Right atrium auricular region (tissue), 2 donors: ENCODE measurements around the gene PACSIN2. TPM values are rescaled to one million over a fixed set of nuclear protein-coding genes. Genes with fewer than 3 reads are reported as not detected.

ENCODE experiments used
- DNase-seq: peaks from one replicate; pipeline ENCODE4 v3.0.0-alpha.2; 2019; ENCODE audit warnings: low spot score
- H3K27ac ChIP-seq, 2 donors: fragments of 200-600 bp; sonication (generic); 1 replicate in 1 of 2; 2 replicates in 1 of 2; pipeline ENCODE4 v1.5.1; 2016 to 2019
- H3K27me3 ChIP-seq, 2 donors: fragments of 200-600 bp; sonication (generic); one replicate each; pipeline versions ENCODE4 v1.5.1 to v1.6.0; 2017 to 2019
- H3K36me3 ChIP-seq: fragments of 200-600 bp; sonication (generic); one replicate; pipeline ENCODE4 v1.5.1; 2016
- H3K4me1 ChIP-seq, 2 donors: fragments of 200-600 bp; sonication (generic); one replicate each; pipeline versions ENCODE4 v1.5.1 to v1.6.0; 2017 to 2019
- H3K4me3 ChIP-seq, 2 donors: fragments of 200-600 bp; sonication (generic); 1 replicate in 1 of 2; 2 replicates in 1 of 2; pipeline ENCODE4 v1.5.1; 2017 to 2019; ENCODE audit warnings: mild to moderate bottlenecking in 1 of 2, moderate library complexity in 1 of 2
- H3K9me3 ChIP-seq, 2 donors: fragments of 200-600 bp; sonication (generic); one replicate each; pipeline ENCODE4 v1.5.1; 2019
- total RNA-seq, 2 donors: library from RNA; depleted of rRNA; stranded (reverse); fragments of >200 nt; gene quantifications; one replicate each; pipeline ENCODE4 v1.1.0, GENCODE V29; 2016
- TF ChIP-seq, protein P1 (sequence below), 2 donors: fragments of 200-600 bp; sonication (generic); IDR thresholded peaks; one replicate each; pipeline ENCODE4 v1.5.1; 2019; ENCODE audit warnings: antibody characterized with exemption in 2 of 2

Gene PACSIN2
- total RNA-seq, 2 donors from 2014 or later, result 66.3 to 89.8 TPM

DNA sequence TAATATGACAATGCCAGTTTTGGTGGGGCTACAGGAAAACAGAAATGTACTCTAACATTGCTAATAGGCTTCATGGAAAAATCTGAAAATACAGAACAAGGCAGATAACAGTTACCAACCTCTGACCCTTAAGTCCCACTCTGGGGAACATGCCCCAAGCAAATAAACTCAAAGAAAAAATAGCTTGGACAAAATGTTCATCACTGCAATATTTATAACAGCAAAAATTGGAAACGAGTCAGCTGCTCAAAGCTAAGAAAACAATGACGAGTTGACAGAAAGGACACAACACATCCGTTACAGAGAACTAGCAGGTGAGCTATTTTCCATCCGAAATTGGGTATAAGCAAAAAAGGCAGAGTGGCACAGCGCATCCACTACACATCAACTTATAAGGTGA lies 70.5 kb downstream of the PACSIN2 start:
- TF ChIP-seq, protein P1, sequence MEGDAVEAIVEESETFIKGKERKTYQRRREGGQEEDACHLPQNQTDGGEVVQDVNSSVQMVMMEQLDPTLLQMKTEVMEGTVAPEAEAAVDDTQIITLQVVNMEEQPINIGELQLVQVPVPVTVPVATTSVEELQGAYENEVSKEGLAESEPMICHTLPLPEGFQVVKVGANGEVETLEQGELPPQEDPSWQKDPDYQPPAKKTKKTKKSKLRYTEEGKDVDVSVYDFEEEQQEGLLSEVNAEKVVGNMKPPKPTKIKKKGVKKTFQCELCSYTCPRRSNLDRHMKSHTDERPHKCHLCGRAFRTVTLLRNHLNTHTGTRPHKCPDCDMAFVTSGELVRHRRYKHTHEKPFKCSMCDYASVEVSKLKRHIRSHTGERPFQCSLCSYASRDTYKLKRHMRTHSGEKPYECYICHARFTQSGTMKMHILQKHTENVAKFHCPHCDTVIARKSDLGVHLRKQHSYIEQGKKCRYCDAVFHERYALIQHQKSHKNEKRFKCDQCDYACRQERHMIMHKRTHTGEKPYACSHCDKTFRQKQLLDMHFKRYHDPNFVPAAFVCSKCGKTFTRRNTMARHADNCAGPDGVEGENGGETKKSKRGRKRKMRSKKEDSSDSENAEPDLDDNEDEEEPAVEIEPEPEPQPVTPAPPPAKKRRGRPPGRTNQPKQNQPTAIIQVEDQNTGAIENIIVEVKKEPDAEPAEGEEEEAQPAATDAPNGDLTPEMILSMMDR (IDR thresholded peaks at IDR 0.05), result no peak
- Histone ChIP-seq H3K36me3 (no peaks in the 10 kb centered on the region), H3K27me3 (no peaks in the 10 kb centered on the region), H3K4me3 (no peak overlapping the region), H3K4me1 (peaks cover 0 to 91% of the 10 kb centered on the region in 2 donors), H3K27ac (peak overlapping the region; percentile 62 to 68), H3K9me3 (no peaks in the 10 kb centered on the region)
- no peak for DNase-seq

DNA sequence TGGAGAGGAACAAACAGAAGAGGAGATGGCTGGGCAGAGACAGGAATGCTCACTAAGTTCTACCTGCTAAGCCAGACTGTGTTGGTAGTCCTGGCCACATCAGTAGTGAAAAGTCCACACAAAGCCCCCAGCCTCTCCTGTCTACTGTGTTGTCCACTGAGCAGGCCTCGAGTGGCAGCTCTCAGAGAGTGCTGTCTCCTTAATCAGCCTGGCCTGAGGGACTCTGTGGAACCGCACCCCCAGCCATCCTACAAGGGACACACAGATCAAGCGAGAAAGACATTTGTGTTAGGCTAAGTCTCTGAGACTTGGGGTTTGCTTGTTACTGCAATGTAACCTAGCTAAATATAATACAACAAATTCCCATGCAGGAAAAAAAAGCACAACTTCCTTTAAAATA lies 71.0 kb downstream of the PACSIN2 start:
- Histone ChIP-seq H3K9me3 (no peaks in the 10 kb centered on the region), H3K4me1 (peaks cover 0 to 91% of the 10 kb centered on the region in 2 donors), H3K27ac (peak overlapping the region; percentile 62 to 68), H3K36me3 (no peaks in the 10 kb centered on the region), H3K4me3 (no peak overlapping the region), H3K27me3 (no peaks in the 10 kb centered on the region)
- no peak for DNase-seq
- TF ChIP-seq, protein P1 (IDR thresholded peaks at IDR 0.05), result no peak

DNA sequence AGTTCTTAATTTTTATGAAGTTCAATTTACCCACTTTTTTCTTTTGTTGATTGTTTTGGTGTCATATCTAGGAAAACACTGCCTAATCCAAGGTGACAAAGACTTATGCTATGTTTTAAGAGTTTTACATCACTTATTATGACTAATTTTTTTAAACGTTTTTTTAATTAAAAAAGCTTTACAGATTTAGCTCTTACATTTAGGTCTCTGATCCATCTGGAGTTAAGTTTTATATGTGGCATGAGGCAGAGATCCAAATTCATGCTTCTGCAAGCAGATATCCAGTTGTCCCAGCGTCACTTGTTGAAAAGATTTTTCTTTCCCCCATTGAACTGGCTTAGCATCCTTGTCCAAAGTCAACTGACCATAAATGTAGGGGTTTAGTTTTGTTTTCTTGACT lies 72.6 kb downstream of the PACSIN2 start:
- H3K36me3 ChIP-seq, result no peaks in the 10 kb centered on the region
- peak overlapping the region in 1 of 2 donors; percentile 68 for H3K27ac ChIP-seq
- no peak for DNase-seq
- TF ChIP-seq, protein P1 (IDR thresholded peaks at IDR 0.05), result no peak
- no peak overlapping the region for H3K4me3 ChIP-seq
- no peaks in the 10 kb centered on the region for H3K27me3 ChIP-seq
- peaks cover 0 to 91% of the 10 kb centered on the region in 2 donors for H3K4me1 ChIP-seq
- H3K9me3 ChIP-seq, result no peaks in the 10 kb centered on the region

DNA sequence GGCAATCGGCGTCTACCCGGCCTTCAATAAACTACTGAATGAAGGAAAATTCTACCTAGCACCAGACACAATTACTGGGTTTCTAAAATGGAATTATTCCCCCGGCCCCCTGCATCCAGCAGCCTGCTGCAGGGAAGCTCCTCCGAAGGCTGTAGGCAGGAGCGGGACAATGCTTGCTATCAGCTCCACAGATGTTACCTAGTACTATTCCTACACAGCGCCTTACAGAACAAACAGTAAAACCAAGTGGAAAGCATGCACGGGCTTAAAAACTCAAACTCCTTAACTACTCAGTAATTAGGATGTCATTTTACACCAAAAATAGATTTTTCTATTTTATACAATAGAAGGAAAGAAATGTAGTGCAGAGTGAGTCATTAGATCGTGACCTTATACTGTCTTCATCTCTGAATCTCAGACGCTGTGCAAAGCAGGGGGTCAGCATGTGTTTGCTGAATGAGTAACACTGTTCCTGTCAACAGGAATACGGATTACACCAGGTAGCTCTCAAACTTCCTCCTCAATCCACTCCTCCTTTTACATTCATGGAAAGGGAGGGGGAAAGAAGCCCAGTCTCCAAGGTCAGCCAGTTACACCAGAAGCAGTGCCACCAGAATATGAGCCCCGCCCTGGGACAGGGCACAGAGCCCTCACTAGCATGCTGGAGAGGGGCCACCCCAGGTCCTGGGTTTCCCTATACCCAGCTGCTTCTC lies 74.9 kb downstream of the PACSIN2 start:
- Histone ChIP-seq H3K9me3 (no peaks in the 10 kb centered on the region), H3K4me1 (peaks cover 0 to 91% of the 10 kb centered on the region in 2 donors), H3K27ac (peak overlapping the region; percentile 74 to 77), H3K27me3 (no peaks in the 10 kb centered on the region), H3K36me3 (no peaks in the 10 kb centered on the region), H3K4me3 (no peak overlapping the region)
- DNase-seq, result no peak
- TF ChIP-seq, protein P1 (IDR thresholded peaks at IDR 0.05), result no peak

DNA sequence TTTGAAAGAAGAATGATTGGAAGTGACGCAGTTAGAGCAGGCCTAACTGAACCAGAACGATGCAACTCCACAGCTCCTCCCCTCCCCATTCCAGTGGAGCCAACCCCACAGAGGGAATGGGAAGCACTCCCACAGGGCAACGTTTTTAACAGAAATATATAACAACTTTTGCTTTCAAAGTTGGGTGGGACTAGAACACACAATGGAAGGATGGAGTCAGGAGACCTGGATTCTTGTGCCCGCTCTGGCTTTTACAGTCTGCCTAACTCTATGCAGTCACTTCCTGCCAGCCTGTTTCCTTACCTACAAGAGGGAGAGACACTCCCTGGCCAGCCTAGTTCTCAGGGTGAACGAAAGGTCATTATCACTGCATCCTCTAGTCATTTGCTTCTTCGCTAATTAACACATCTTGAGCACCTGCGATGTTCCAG lies 75.5 kb downstream of the PACSIN2 start:
- H3K9me3 ChIP-seq, result no peaks in the 10 kb centered on the region
- H3K27me3 ChIP-seq, result no peaks in the 10 kb centered on the region
- H3K4me3 ChIP-seq, result no peak overlapping the region
- TF ChIP-seq, protein P1 (IDR thresholded peaks at IDR 0.05), result no peak
- H3K27ac ChIP-seq, result peak overlapping the region; percentile 74 to 77
- H3K36me3 ChIP-seq, result no peaks in the 10 kb centered on the region
- H3K4me1 ChIP-seq, result peaks cover 0 to 91% of the 10 kb centered on the region in 2 donors
- no peak for DNase-seq

DNA sequence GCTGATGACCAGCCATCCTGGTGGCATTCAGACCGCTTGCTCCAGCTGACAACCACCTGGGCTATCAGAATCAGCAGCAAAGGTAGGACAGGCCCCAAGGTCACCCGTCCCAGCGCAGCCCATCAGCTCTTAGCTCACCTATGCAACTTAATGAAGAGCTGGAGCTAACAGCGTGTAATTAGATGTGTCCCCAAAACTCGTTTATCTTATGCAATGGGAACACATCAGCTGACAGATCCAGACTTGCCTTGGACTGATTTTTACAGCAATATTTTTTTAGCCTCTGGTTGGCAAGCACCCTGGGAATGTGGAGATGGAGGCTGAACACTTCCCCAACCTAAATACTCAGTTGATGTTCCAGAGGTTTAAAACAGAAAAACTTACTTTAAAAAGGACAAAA lies 76.0 kb downstream of the PACSIN2 start:
- no peaks in the 10 kb centered on the region for H3K27me3 ChIP-seq
- no peak for DNase-seq
- peak overlapping the region; percentile 74 to 77 for H3K27ac ChIP-seq
- no peaks in the 10 kb centered on the region for H3K9me3 ChIP-seq
- TF ChIP-seq, protein P1 (IDR thresholded peaks at IDR 0.05), result no peak
- H3K4me1 ChIP-seq, result peaks cover 0 to 91% of the 10 kb centered on the region in 2 donors
- no peak overlapping the region for H3K4me3 ChIP-seq
- H3K36me3 ChIP-seq, result no peaks in the 10 kb centered on the region
